Hepatocyte (in vitro differentiated cells): Measurements from ENCODE around the gene CHAT. TPM values are rescaled to one million over a fixed set of nuclear protein-coding genes. Genes with fewer than 3 reads are reported as not detected.

Source experiments
- DNase-seq: peaks from one replicate; pipeline ENCODE4 v3.0.0-alpha.2; 2016; ENCODE audit warnings: low spot score
- H2AFZ ChIP-seq: fragments of 200-600 bp; sonication (generic); 2 replicates; pipeline ENCODE4 v1.6.0; 2016; ENCODE audit warnings: antibody characterized with exemption, mild to moderate bottlenecking
- H3K27ac ChIP-seq: fragments of 200-600 bp; sonication (generic); 2 replicates; pipeline ENCODE4 v1.5.1; 2016; ENCODE audit warnings: mild to moderate bottlenecking
- H3K27me3 ChIP-seq: fragments of 200-600 bp; sonication (generic); 2 replicates; pipeline ENCODE4 v1.6.1; 2016
- H3K36me3 ChIP-seq: fragments of 200-600 bp; sonication (generic); replicated peaks from 2 replicates; pipeline ENCODE4 v1.5.1; 2016; ENCODE audit warnings: low read depth; ENCODE audit not compliant: insufficient read depth
- H3K4me1 ChIP-seq: fragments of 200-600 bp; sonication (generic); 2 replicates; pipeline ENCODE4 v1.5.1; 2016; ENCODE audit warnings: mild to moderate bottlenecking, moderate library complexity; ENCODE audit not compliant: insufficient read depth
- H3K4me2 ChIP-seq: fragments of 200-600 bp; sonication (generic); 2 replicates; pipeline ENCODE4 v1.6.0; 2016
- H3K4me3 ChIP-seq: fragments of 200-600 bp; sonication (generic); 2 replicates; pipeline ENCODE4 v1.5.1; 2016; ENCODE audit warnings: mild to moderate bottlenecking
- H3K79me2 ChIP-seq: fragments of 200-600 bp; sonication (generic); 2 replicates; pipeline ENCODE4 v1.6.0; 2017; ENCODE audit warnings: mild to moderate bottlenecking
- H3K9me2 ChIP-seq: fragments of 200-600 bp; sonication (generic); replicated peaks from 2 replicates; pipeline ENCODE4 v1.6.0; 2017; ENCODE audit warnings: mild to moderate bottlenecking; ENCODE audit not compliant: insufficient read depth
- H3K9me3 ChIP-seq: fragments of 200-600 bp; sonication (generic); 2 replicates; pipeline ENCODE4 v1.5.1; 2016; ENCODE audit warnings: low read depth, mild to moderate bottlenecking
- H4K20me1 ChIP-seq: fragments of 200-600 bp; sonication (generic); 2 replicates; pipeline ENCODE4 v1.6.0; 2016; ENCODE audit warnings: mild to moderate bottlenecking; ENCODE audit not compliant: insufficient read depth, poor library complexity, severe bottlenecking
- CTCF ChIP-seq: fragments of 200-600 bp; sonication (generic); IDR thresholded peaks from 2 replicates; pipeline ENCODE4 v1.5.1; 2016; ENCODE audit warnings: antibody characterized with exemption, mild to moderate bottlenecking; ENCODE audit not compliant: poor library complexity
- EZH2 ChIP-seq: fragments of 200-600 bp; sonication (generic); IDR thresholded peaks from 2 replicates; pipeline ENCODE4 v1.6.1; 2016; ENCODE audit warnings: antibody characterized with exemption, mild to moderate bottlenecking, borderline replicate concordance
- EZH2phosphoT487 ChIP-seq: fragments of 200-600 bp; sonication (generic); IDR thresholded peaks from one replicate; pipeline ENCODE4 v1.6.1; 2018; ENCODE audit warnings: antibody characterized with exemption, mild to moderate bottlenecking, low read depth, moderate library complexity; ENCODE audit not compliant: unreplicated experiment, severe bottlenecking
- WGBS: methylation state at CpG from one replicate; pipeline ENCODE4 v1.1.6; 2016; ENCODE audit warnings: low lambda C conversion rate; ENCODE audit errors: missing lambda C conversion rate; 5-methylcytosine and 5-hydroxymethylcytosine counted together
- polyA plus RNA-seq: library from polyadenylated mRNA; unstranded; fragments of >200 nt; fragmentation: Nextera tagmentation; extraction: Ambion mirVana; gene quantifications from 2 replicates; pipeline ENCODE4 v1.2.1, GENCODE V29; 2016
- total RNA-seq: library from RNA; depleted of rRNA; stranded (reverse); fragments of >200 nt; gene quantifications from 2 replicates; pipeline ENCODE4 v1.2.3, GENCODE V29; 2014

Gene CHAT
- total and polyA plus RNA-seq, 2 experiments from 2014 or later, result 0.27 TPM; not detected in 1

- Histone ChIP-seq H3K9me3 (no peaks in the 10 kb centered on the region), H3K36me3 (no peaks in the 10 kb centered on the region), H3K79me2 (no peaks in the 10 kb centered on the region), H2AFZ (no peak overlapping the region), H3K4me1 (peaks cover 10% of the 10 kb centered on the region), H3K9me2 (no peaks in the 10 kb centered on the region), H3K27ac (no peak overlapping the region), H3K4me3 (no peak overlapping the region), H3K4me2 (no peak overlapping the region), H3K27me3 (peaks cover 70% of the 10 kb centered on the region), H4K20me1 (no peaks in the 10 kb centered on the region)
- WGBS, result 7% methylated on average over 18 of the region's 22 CpGs
- no peak for TF ChIP-seq CTCF
- no peak for TF ChIP-seq EZH2
- no peak for TF ChIP-seq EZH2phosphoT487
- peak; percentile 91 for DNase-seq
These were observed 6.8 kb upstream of the CHAT start for GRCh38 chr10:49606981-49607535.

- WGBS, result 25% methylated on average over 14 of the region's 14 CpGs
- peaks cover 79% of the 10 kb centered on the region for H3K27me3 ChIP-seq
- H3K4me2 ChIP-seq, result no peak overlapping the region
These were observed 5.5 kb upstream of the CHAT start for GRCh38 chr10:49608166-49609005.

GRCh38 chr10:49609006-49609282 is 4.9 kb upstream of the CHAT start:
- Histone ChIP-seq H3K9me3 (no peaks in the 10 kb centered on the region), H2AFZ (no peak overlapping the region), H3K9me2 (no peaks in the 10 kb centered on the region), H3K4me1 (peaks cover 10% of the 10 kb centered on the region), H3K27ac (no peak overlapping the region), H3K4me3 (no peak overlapping the region), H3K27me3 (peaks cover 79% of the 10 kb centered on the region), H3K4me2 (peak overlapping the region; percentile 84), H4K20me1 (no peaks in the 10 kb centered on the region), H3K36me3 (no peaks in the 10 kb centered on the region), H3K79me2 (no peaks in the 10 kb centered on the region)
- 4% methylated on average over 19 of the region's 19 CpGs for WGBS
- DNase-seq, result no peak
- no peak for TF ChIP-seq CTCF
- TF ChIP-seq EZH2, result no peak
- peak; percentile 56 for TF ChIP-seq EZH2phosphoT487

More at GRCh38 chr10:49608166-49609005, 5.5 kb upstream of the CHAT start:
- H3K4me3 ChIP-seq, result no peak overlapping the region
- H3K4me1 ChIP-seq, result peaks cover 10% of the 10 kb centered on the region
- H3K9me3 ChIP-seq, result no peaks in the 10 kb centered on the region
- no peak overlapping the region for H3K27ac ChIP-seq
- no peaks in the 10 kb centered on the region for H3K9me2 ChIP-seq
- H3K79me2 ChIP-seq, result no peaks in the 10 kb centered on the region
- no peak for TF ChIP-seq CTCF
- no peak for TF ChIP-seq EZH2phosphoT487
- no peaks in the 10 kb centered on the region for H3K36me3 ChIP-seq
- no peak for DNase-seq
- no peak overlapping the region for H2AFZ ChIP-seq
- H4K20me1 ChIP-seq, result no peaks in the 10 kb centered on the region
